Panc1 (cell line): ENCODE results near the gene GSDMA.

Experiments used
- REST ChIP-seq, 2 experiments: IDR thresholded peaks; 2 replicates each; pipeline ENCODE4 v1.6.1; 2011 to 2012; ENCODE audit warnings: low read depth in 2 of 2, control low read depth in 1 of 2, low read length in 1 of 2, mild to moderate bottlenecking in 1 of 2, moderate library complexity in 1 of 2; ENCODE audit not compliant: insufficient read depth in 1 of 2
- TF ChIP-seq, protein P1 (sequence below): fragments of 450-650 bp; IDR thresholded peaks from 2 replicates; pipeline ENCODE4 v1.5.1; 2017; ENCODE audit warnings: mild to moderate bottlenecking

DNA sequence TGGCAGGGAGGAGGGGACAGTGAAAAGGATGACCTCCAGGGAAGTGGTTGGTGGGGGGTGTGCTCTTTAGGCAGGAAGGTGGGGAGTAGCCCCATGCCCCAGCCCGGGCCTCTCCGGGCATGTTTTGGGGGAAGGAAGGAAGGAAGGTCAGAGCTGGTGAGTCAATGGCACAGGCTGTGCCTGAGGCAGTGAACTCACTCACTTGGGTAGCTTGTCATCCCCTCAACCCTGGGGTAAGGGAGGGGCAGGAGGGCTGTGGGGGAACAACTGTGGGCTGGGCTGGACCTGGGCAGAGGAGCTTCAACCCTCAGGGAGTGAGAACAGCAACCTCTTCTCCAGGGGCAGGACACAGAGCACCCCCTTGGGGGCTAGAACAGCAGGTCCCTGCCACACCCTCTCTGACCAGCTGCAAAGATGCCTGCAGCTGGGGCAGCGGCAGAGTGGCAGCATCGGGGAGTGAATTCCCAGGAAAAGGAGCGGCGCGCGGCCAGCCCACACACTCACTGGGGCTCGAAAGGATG, 58.7 kb downstream of the GSDMA start:
- TF ChIP-seq REST (IDR thresholded peaks at IDR 0.05; ENCODE audit: insufficient read depth in 1 of 2, low read depth in 2 of 2, low read length in 1 of 2), result no peak
- TF ChIP-seq, protein P1, sequence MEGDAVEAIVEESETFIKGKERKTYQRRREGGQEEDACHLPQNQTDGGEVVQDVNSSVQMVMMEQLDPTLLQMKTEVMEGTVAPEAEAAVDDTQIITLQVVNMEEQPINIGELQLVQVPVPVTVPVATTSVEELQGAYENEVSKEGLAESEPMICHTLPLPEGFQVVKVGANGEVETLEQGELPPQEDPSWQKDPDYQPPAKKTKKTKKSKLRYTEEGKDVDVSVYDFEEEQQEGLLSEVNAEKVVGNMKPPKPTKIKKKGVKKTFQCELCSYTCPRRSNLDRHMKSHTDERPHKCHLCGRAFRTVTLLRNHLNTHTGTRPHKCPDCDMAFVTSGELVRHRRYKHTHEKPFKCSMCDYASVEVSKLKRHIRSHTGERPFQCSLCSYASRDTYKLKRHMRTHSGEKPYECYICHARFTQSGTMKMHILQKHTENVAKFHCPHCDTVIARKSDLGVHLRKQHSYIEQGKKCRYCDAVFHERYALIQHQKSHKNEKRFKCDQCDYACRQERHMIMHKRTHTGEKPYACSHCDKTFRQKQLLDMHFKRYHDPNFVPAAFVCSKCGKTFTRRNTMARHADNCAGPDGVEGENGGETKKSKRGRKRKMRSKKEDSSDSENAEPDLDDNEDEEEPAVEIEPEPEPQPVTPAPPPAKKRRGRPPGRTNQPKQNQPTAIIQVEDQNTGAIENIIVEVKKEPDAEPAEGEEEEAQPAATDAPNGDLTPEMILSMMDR, result no peak
